ENCODE measurements around the gene OSBPL1A.
A peak's percentile ranks its signal among the peaks of the same experiment; 100 is the strongest.

OSBPL1A gene

DNA sequence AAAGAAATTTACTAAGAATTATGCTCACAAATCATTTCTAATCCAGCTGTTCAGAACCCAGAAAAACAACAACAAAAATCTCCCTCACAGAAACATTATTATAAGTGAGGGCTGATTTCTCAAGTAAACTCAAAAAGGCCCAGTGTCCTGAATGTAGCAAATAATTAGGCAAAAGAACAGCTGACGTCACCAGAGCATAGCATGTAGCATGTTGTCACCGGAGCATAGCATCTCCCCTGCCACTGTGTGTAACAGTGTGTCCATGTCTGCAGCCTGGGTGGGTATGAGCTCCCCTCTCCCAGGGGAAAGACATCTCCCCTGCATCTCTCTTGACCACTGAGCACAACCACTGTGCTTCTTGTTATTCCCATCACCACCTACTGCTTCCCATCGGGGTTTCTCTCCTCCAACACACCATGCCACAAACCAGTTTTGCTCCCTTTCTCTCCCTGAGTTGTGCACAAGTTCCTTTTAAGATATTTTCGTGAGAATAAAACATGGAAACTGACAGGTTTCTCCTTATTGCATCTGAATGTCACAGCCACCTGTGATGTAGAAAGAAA lies 132.0 kb downstream of the OSBPL1A start:
- no peak overlapping the region for H3K4me3 ChIP-seq (ENCODE audit: low read length)
- TF ChIP-seq, protein P1, sequence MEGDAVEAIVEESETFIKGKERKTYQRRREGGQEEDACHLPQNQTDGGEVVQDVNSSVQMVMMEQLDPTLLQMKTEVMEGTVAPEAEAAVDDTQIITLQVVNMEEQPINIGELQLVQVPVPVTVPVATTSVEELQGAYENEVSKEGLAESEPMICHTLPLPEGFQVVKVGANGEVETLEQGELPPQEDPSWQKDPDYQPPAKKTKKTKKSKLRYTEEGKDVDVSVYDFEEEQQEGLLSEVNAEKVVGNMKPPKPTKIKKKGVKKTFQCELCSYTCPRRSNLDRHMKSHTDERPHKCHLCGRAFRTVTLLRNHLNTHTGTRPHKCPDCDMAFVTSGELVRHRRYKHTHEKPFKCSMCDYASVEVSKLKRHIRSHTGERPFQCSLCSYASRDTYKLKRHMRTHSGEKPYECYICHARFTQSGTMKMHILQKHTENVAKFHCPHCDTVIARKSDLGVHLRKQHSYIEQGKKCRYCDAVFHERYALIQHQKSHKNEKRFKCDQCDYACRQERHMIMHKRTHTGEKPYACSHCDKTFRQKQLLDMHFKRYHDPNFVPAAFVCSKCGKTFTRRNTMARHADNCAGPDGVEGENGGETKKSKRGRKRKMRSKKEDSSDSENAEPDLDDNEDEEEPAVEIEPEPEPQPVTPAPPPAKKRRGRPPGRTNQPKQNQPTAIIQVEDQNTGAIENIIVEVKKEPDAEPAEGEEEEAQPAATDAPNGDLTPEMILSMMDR (conservative IDR thresholded peaks at IDR 0.05; ENCODE audit: low read length): no peak
- no peak for DNase-seq (ENCODE audit: low read depth)

GRCh38 chr18:24263050-24263449 lies 134.6 kb downstream of the OSBPL1A start:
- TF ChIP-seq, protein P1 (conservative IDR thresholded peaks at IDR 0.05; ENCODE audit: low read length): no peak
- DNase-seq (ENCODE audit: low read depth): no peak
- H3K4me3 ChIP-seq (ENCODE audit: low read length): no peak overlapping the region

GRCh38 chr18:24262087-24262486 lies 135.5 kb downstream of the OSBPL1A start:
- no peak overlapping the region for H3K4me3 ChIP-seq (ENCODE audit: low read length)
- TF ChIP-seq, protein P1 (conservative IDR thresholded peaks at IDR 0.05; ENCODE audit: low read length): no peak
- DNase-seq (ENCODE audit: low read depth): peak; percentile 19

- DNase-seq (ENCODE audit: low read depth): no peak
- TF ChIP-seq, protein P1 (conservative IDR thresholded peaks at IDR 0.05; ENCODE audit: low read length): no peak
- H3K4me3 ChIP-seq (ENCODE audit: low read length): no peak overlapping the region
Observed at GRCh38 chr18:24259869-24260641, 137.6 kb downstream of the OSBPL1A start.

DNA sequence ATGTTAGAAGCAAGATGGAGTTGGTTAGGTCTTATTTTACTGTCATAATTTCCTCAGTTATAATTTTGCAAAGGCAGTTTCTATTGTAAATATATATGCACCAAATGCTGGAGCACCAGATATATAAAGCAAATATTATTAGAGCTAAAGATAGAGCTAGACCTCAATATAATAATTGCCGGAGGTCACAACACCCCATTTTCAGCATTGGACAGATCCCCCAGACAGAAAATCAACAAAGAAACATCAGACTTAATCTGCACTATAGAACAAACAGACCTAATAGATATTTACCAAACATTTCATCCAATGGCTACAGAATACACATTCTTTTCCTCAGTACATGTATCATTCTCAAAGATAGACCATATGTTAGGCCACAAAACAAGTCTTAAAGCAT lies 143.6 kb downstream of the OSBPL1A start:
- DNase-seq (ENCODE audit: low read depth): no peak
- TF ChIP-seq, protein P1 (conservative IDR thresholded peaks at IDR 0.05; ENCODE audit: low read length): no peak
- no peak overlapping the region for H3K4me3 ChIP-seq (ENCODE audit: low read length)

- TF ChIP-seq, protein P1 (conservative IDR thresholded peaks at IDR 0.05; ENCODE audit: low read length): no peak
- no peak overlapping the region for H3K4me3 ChIP-seq (ENCODE audit: low read length)
- no peak for DNase-seq (ENCODE audit: low read depth)
Observed at GRCh38 chr18:24249716-24250115, 147.9 kb downstream of the OSBPL1A start.

GRCh38 chr18:24248359-24248758 lies 149.3 kb downstream of the OSBPL1A start:
- H3K4me3 ChIP-seq (ENCODE audit: low read length): no peak overlapping the region
- no peak for DNase-seq (ENCODE audit: low read depth)

More at GRCh38 chr18:24248359-24248758, 149.3 kb downstream of the OSBPL1A start:
- TF ChIP-seq, protein P1 (conservative IDR thresholded peaks at IDR 0.05; ENCODE audit: low read length): no peak

Data from AG10803 (cell line).